KMS-11 (cell line): ENCODE results near the gene AFF3.

ENCODE experiments used
- H2AFZ ChIP-seq: fragments of 200-600 bp; sonication (generic); 2 replicates; pipeline ENCODE4 v1.6.1; 2016; ENCODE audit warnings: antibody characterized with exemption, mixed run types, low read depth
- H3K27ac ChIP-seq: fragments of 200-600 bp; sonication (generic); 2 replicates; pipeline ENCODE4 v1.6.1; 2016; ENCODE audit warnings: mild to moderate bottlenecking, mixed run types
- H3K27me3 ChIP-seq: fragments of 200-600 bp; sonication (generic); 2 replicates; pipeline ENCODE4 v1.6.1; 2017; ENCODE audit warnings: mild to moderate bottlenecking, low read depth, mixed run types, moderate library complexity; ENCODE audit not compliant: insufficient read depth
- H3K36me3 ChIP-seq: fragments of 200-600 bp; sonication (generic); 2 replicates; pipeline ENCODE4 v1.6.1; 2017; ENCODE audit warnings: mild to moderate bottlenecking, mixed run types; ENCODE audit not compliant: insufficient read depth
- H3K4me1 ChIP-seq: fragments of 200-600 bp; sonication (generic); 2 replicates; pipeline ENCODE4 v1.6.1; 2016; ENCODE audit warnings: mild to moderate bottlenecking, low read depth, mixed run types; ENCODE audit not compliant: poor library complexity, severe bottlenecking
- H3K4me2 ChIP-seq: fragments of 200-600 bp; sonication (generic); 2 replicates; pipeline ENCODE4 v1.7.0; 2016; ENCODE audit warnings: mild to moderate bottlenecking, mixed run types
- H3K4me3 ChIP-seq: fragments of 200-600 bp; sonication (generic); IDR thresholded peaks from 2 replicates; pipeline ENCODE4 v1.6.1; 2017; ENCODE audit warnings: low read depth, low read length, mixed read lengths; ENCODE audit not compliant: insufficient read depth
- H3K79me2 ChIP-seq: fragments of 200-600 bp; sonication (generic); 2 replicates; pipeline ENCODE4 v1.6.1; 2016; ENCODE audit warnings: low read depth, mixed run types; ENCODE audit not compliant: insufficient read depth
- H3K9ac ChIP-seq: fragments of 200-600 bp; sonication (generic); 2 replicates; pipeline ENCODE4 v1.6.1; 2016; ENCODE audit warnings: mild to moderate bottlenecking, mixed run types
- H4K20me1 ChIP-seq: fragments of 200-600 bp; sonication (generic); 2 replicates; pipeline ENCODE4 v1.6.1; 2016; ENCODE audit warnings: mild to moderate bottlenecking, mixed run types; ENCODE audit not compliant: insufficient read depth
- TF ChIP-seq, protein P1 (sequence below): fragments of 200-600 bp; sonication (generic); conservative IDR thresholded peaks from 2 replicates; pipeline ENCODE4 v1.6.1; 2017; ENCODE audit warnings: low read depth, mild to moderate bottlenecking, antibody characterized with exemption, low read length, moderate library complexity, mixed read lengths

AFF3 gene

DNA sequence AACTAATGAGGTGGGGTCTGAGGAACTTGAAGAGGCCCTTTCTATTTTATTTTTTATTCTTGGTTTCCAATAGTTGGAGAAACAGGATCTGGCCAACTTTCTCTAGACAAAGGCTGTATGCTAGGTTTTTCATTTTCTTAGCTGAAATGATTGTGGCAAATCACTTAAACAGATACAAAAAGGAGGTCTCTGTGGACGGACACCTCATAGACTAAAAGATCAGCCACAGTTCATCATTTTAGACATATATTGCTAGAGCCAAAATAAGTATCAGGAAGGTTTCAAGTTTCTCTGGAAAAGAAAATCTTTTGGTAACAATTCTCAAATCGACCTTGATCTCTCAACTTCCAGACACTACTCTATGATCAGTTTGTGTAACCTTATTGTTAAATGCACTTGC is 428.0 kb downstream of the AFF3 start:
- H3K4me3 ChIP-seq, result no peak overlapping the region
- no peak overlapping the region for H3K27ac ChIP-seq
- H3K27me3 ChIP-seq, result no peaks in the 10 kb centered on the region
- H3K4me2 ChIP-seq, result no peak overlapping the region
- H2AFZ ChIP-seq, result no peak overlapping the region
- no peaks in the 10 kb centered on the region for H3K36me3 ChIP-seq
- TF ChIP-seq, protein P1, sequence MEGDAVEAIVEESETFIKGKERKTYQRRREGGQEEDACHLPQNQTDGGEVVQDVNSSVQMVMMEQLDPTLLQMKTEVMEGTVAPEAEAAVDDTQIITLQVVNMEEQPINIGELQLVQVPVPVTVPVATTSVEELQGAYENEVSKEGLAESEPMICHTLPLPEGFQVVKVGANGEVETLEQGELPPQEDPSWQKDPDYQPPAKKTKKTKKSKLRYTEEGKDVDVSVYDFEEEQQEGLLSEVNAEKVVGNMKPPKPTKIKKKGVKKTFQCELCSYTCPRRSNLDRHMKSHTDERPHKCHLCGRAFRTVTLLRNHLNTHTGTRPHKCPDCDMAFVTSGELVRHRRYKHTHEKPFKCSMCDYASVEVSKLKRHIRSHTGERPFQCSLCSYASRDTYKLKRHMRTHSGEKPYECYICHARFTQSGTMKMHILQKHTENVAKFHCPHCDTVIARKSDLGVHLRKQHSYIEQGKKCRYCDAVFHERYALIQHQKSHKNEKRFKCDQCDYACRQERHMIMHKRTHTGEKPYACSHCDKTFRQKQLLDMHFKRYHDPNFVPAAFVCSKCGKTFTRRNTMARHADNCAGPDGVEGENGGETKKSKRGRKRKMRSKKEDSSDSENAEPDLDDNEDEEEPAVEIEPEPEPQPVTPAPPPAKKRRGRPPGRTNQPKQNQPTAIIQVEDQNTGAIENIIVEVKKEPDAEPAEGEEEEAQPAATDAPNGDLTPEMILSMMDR, result no peak
- H4K20me1 ChIP-seq, result no peaks in the 10 kb centered on the region
- no peaks in the 10 kb centered on the region for H3K79me2 ChIP-seq
- H3K4me1 ChIP-seq, result no peaks in the 10 kb centered on the region
- H3K9ac ChIP-seq, result no peak overlapping the region

GRCh38 chr2:99711144-99711543 is 431.2 kb downstream of the AFF3 start:
- Histone ChIP-seq H3K27me3 (no peaks in the 10 kb centered on the region), H3K4me3 (no peak overlapping the region), H3K36me3 (no peaks in the 10 kb centered on the region), H3K27ac (no peak overlapping the region), H3K79me2 (no peaks in the 10 kb centered on the region), H3K4me1 (no peaks in the 10 kb centered on the region), H4K20me1 (no peaks in the 10 kb centered on the region), H3K4me2 (no peak overlapping the region), H2AFZ (no peak overlapping the region), H3K9ac (no peak overlapping the region)
- TF ChIP-seq, protein P1, result no peak

- no peak overlapping the region for H3K27ac ChIP-seq
- H3K4me3 ChIP-seq, result no peak overlapping the region
- no peak overlapping the region for H3K4me2 ChIP-seq
- TF ChIP-seq, protein P1, result no peak
- no peaks in the 10 kb centered on the region for H3K79me2 ChIP-seq
- H3K9ac ChIP-seq, result no peak overlapping the region
- H3K36me3 ChIP-seq, result no peaks in the 10 kb centered on the region
- H2AFZ ChIP-seq, result no peak overlapping the region
- no peaks in the 10 kb centered on the region for H3K27me3 ChIP-seq
- no peaks in the 10 kb centered on the region for H3K4me1 ChIP-seq
- H4K20me1 ChIP-seq, result no peaks in the 10 kb centered on the region
Observed at GRCh38 chr2:99710721-99711120, 431.7 kb downstream of the AFF3 start.

- no peaks in the 10 kb centered on the region for H3K36me3 ChIP-seq
- H3K27me3 ChIP-seq, result no peaks in the 10 kb centered on the region
- TF ChIP-seq, protein P1, result no peak
- H3K9ac ChIP-seq, result no peak overlapping the region
- no peak overlapping the region for H3K4me3 ChIP-seq
- no peak overlapping the region for H3K27ac ChIP-seq
- H3K4me2 ChIP-seq, result no peak overlapping the region
- no peaks in the 10 kb centered on the region for H3K4me1 ChIP-seq
- no peaks in the 10 kb centered on the region for H4K20me1 ChIP-seq
- H3K79me2 ChIP-seq, result no peaks in the 10 kb centered on the region
- no peak overlapping the region for H2AFZ ChIP-seq
Observed at GRCh38 chr2:99709229-99709628, 433.2 kb downstream of the AFF3 start.
